Activated naive CD4-positive, alpha-beta T cell treated with anti-CD3 and anti-CD28 coated beads for 36 hours (primary cell): Measurements from ENCODE around the gene FCHO1. TPM values are rescaled to one million over a fixed set of nuclear protein-coding genes. Genes with fewer than 3 reads are reported as not detected.
"Not testable (repeated sequence)": the region's sequence is repeated elsewhere in the genome, so short reads cannot be mapped to it uniquely, and the experiment has no call there.

Source experiments
- CTCF ChIA-PET: fragments of 350-600 bp; sonication (Branson Sonifier 250); formaldehyde crosslinking; loops from one replicate; lab custom pipeline; 2021; ENCODE audit warnings: antibody characterized with exemption; lab: Charles Lee
- DNase-seq: peaks from one replicate; pipeline ENCODE4 v3.0.0-alpha.2; 2020
- H3K27ac Mint-ChIP-seq: one replicate; pipeline ENCODE4 v1.8.0; 2021; ENCODE audit warnings: mild to moderate bottlenecking, mixed read lengths
- H3K27me3 Mint-ChIP-seq: one replicate; pipeline ENCODE4 v1.8.0; 2021; ENCODE audit warnings: low read depth, mixed read lengths
- H3K36me3 Mint-ChIP-seq: one replicate; pipeline ENCODE4 v1.8.0; 2021; ENCODE audit warnings: low read depth, mixed read lengths
- H3K4me1 Mint-ChIP-seq: one replicate; pipeline ENCODE4 v1.8.0; 2021; ENCODE audit warnings: low read depth, mixed read lengths
- H3K4me3 Mint-ChIP-seq: one replicate; pipeline ENCODE4 v1.8.0; 2021; ENCODE audit warnings: mild to moderate bottlenecking, moderate library complexity, mixed read lengths
- H3K9me3 Mint-ChIP-seq: one replicate; pipeline ENCODE4 v1.8.0; 2021; ENCODE audit warnings: mixed read lengths
- intact Hi-C: fragments of 100-400 bp; cut with micrococcal nuclease; formaldehyde crosslinking; loops from one replicate; pipeline ENCODE4 v1.15.1; 2023
- total RNA-seq, 2 experiments: library from RNA; stranded (reverse); gene quantifications; one replicate each; pipeline ENCODE4 v1.2.3, GENCODE V29; 2021

FCHO1 gene
- total RNA-seq, 2 experiments from 2014 or later = 48.9 to 56.8 TPM

DNA sequence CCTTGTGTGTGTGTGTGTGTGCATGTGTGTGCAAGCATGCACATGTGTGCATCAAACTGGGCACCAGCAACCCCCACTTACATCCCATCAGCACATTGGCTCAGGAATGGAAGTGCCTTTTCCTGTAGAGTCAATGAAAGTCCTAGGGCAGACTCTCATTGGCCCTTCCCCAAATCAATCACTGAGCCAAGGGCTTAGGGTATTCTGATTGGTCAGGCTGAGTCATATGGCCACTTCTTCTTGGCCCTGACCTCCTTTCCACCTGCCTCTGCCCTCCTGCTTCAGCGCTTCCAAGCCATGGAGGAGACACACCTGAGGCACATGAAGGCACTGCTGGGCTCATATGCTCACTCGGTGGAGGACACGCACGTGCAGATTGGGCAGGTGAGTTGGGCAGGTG is 20.9 kb downstream of the FCHO1 start:
- peaks cover 32% of the 10 kb centered on the region for H3K36me3 Mint-ChIP-seq
- peaks cover 4% of the 10 kb centered on the region for H3K4me1 Mint-ChIP-seq
- intact Hi-C loops = no loop called here
- H3K27me3 Mint-ChIP-seq = no peaks in the 10 kb centered on the region
- no peak overlapping the region for H3K4me3 Mint-ChIP-seq
- H3K9me3 Mint-ChIP-seq = no peaks in the 10 kb centered on the region
- CTCF ChIA-PET = no interaction called here
- H3K27ac Mint-ChIP-seq = no peak overlapping the region
- no peak for DNase-seq

DNA sequence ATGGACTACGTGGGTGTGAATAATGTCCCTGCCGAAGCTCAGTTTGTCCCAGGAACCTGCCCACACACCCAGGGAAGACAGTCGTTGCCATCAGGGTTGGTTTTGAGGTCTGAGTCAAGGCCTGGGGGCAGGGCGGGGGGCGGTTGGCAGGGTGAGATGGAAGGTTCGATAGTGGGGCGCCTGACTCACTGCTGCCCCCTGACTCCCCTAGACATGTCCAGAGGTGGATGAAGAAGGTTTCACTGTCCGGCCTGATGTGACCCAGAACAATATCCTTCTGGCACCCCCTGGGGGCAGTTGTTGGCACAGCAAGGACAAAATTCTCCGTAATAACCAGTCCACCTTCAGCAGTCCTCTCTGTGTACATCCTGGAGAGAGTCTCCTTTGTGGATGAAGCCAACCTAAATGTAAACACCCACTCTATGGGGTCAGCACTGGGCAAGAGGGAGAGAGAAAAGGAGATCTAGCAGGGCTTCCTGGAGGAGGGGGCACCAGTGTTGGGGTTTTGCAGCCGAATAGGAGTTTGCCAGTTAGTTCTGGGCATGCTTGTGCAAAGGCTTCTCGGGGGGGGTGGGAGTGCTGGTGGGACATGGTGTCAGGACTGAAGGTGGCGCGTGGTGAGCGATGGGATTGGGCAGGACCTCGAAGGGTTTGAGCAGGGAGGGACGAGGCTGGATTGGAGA is 24.1 kb downstream of the FCHO1 start:
- H3K27me3 Mint-ChIP-seq = no peaks in the 10 kb centered on the region
- H3K4me3 Mint-ChIP-seq = no peak overlapping the region
- H3K9me3 Mint-ChIP-seq = no peaks in the 10 kb centered on the region
- H3K27ac Mint-ChIP-seq = peak overlapping the region; percentile 69
- intact Hi-C loops = loop anchor here (2.0 kb wide), 2 partner anchors 29 to 71 kb away; no protein-coding TSS in a partner anchor
- H3K4me1 Mint-ChIP-seq = peaks cover 10% of the 10 kb centered on the region
- peak; percentile 51 for DNase-seq
- peaks cover 30% of the 10 kb centered on the region for H3K36me3 Mint-ChIP-seq
- CTCF ChIA-PET = interaction anchor here (0.7 to 3.0 kb wide), 9 partner anchors 9 to 86 kb away, joined by 3 to 13 read pairs (median 5); no protein-coding TSS in a partner anchor

DNA sequence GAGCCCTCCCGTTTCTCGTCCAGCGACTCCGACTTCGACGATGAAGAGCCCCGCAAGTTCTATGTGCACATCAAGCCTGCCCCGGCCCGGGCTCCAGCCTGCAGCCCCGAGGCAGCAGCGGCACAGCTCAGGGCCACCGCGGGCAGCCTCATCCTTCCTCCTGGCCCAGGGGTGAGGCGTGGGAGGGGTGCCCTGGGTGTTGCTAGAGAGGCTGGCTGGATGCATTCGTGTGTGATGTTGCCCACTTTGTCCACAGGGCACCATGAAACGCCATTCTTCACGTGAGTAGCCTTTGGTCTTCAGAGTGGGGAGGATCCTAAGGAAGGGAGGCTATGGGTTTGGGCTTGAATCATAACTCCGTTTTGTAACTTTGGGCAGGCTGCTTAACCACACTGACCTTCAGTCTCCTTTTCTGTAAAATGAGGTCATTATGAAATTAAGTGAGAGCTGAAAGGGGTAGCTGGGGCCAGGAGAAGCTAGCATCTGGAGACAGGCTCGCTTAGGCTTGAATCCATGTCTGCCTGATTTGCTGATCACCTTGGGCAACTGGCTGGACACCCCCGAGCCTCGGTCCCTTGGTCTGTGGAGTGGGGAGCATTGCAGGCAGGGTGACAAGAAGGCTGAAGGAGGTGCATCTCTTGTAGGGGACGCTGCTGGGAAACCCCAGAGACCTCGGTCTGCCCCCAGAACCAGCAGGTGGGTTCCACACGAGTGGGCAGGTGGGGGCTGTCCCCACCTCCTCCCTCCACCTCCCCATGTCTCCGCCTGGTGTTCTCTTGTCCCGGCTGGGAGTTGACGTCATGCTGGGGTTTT is 24.9 kb downstream of the FCHO1 start:
- DNase-seq = no peak
- Mint-ChIP-seq H3K4me1 (peaks cover 10% of the 10 kb centered on the region), H3K27me3 (no peaks in the 10 kb centered on the region), H3K9me3 (no peaks in the 10 kb centered on the region), H3K36me3 (peaks cover 25% of the 10 kb centered on the region), H3K27ac (no peak overlapping the region), H3K4me3 (no peak overlapping the region)
- CTCF ChIA-PET = interaction anchor here (0.6 to 3.0 kb wide), 6 partner anchors 10 to 131 kb away, joined by 3 to 12 read pairs (median 3); no protein-coding TSS in a partner anchor
- intact Hi-C loops = loop anchor here (2.0 kb wide), 2 partner anchors 29 to 71 kb away; no protein-coding TSS in a partner anchor

DNA sequence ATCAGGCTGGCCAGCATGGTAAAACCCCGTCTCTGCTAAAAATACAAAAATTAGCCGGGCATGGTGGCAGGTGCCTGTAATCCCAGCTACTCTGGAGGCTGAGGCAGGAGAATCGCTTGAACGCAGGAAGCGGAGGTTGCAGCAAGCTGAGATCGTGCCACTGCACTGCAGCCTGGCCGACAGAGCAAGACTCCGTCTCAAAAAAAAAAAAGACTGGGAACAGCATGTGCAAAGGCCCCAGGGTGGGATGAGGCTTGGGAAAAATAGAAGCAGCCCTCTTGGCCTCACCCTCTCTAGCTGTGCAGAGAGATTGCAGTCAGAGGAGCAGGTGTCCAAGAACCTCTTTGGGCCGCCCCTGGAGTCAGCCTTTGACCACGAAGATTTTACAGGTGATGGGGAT is 26.6 kb downstream of the FCHO1 start:
- CTCF ChIA-PET = interaction anchor here (0.7 kb wide), 1 partner anchor 23 kb away, joined by 3 read pairs; no protein-coding TSS in a partner anchor
- H3K27me3 Mint-ChIP-seq = not testable (repeated sequence)

DNA sequence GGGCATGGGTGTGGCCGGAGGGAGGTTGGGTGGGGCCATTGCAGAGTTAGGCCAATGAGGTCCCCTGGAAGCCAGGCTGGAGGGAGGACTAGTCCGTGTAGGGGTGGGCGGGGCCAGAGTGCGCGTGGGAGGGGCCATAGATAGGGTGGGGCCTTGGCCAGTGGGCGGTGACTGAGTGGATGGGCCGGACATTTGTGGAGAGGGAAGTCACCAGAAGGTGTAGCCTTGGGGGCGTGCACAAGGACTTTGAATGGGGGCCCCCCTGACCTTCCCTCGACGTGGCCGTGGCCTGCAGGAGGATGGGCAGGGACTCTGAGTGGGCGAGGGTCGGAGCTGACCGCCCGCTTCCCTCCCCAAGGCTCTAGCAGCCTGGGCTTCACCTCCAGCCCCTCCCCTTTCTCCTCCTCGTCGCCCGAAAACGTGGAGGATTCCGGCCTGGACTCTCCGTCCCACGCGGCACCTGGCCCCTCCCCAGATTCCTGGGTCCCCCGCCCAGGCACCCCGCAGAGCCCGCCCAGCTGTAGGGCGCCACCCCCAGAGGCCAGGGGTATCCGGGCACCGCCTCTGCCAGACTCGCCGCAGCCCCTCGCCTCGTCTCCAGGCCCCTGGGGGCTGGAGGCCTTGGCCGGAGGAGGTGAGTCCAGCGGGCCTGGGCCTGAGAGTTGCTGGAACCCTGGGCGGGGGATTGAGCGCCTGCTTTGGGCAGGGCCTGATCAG is 27.1 kb downstream of the FCHO1 start:
- peak; percentile 64 for DNase-seq
- Mint-ChIP-seq H3K27me3 (no peaks in the 10 kb centered on the region), H3K36me3 (peaks cover 24% of the 10 kb centered on the region), H3K4me1 (peaks cover 10% of the 10 kb centered on the region), H3K9me3 (no peaks in the 10 kb centered on the region), H3K4me3 (no peak overlapping the region), H3K27ac (no peak overlapping the region)
- CTCF ChIA-PET = no interaction called here
- intact Hi-C loops = no loop called here

More for the DNA sequence above, 26.6 kb downstream of the FCHO1 start:
- H3K9me3 Mint-ChIP-seq, H3K27ac Mint-ChIP-seq, H3K4me3 Mint-ChIP-seq, H3K4me1 Mint-ChIP-seq, DNase-seq, intact Hi-C loops: not testable (repeated sequence)
- peaks cover 26% of the 10 kb centered on the region for H3K36me3 Mint-ChIP-seq

DNA sequence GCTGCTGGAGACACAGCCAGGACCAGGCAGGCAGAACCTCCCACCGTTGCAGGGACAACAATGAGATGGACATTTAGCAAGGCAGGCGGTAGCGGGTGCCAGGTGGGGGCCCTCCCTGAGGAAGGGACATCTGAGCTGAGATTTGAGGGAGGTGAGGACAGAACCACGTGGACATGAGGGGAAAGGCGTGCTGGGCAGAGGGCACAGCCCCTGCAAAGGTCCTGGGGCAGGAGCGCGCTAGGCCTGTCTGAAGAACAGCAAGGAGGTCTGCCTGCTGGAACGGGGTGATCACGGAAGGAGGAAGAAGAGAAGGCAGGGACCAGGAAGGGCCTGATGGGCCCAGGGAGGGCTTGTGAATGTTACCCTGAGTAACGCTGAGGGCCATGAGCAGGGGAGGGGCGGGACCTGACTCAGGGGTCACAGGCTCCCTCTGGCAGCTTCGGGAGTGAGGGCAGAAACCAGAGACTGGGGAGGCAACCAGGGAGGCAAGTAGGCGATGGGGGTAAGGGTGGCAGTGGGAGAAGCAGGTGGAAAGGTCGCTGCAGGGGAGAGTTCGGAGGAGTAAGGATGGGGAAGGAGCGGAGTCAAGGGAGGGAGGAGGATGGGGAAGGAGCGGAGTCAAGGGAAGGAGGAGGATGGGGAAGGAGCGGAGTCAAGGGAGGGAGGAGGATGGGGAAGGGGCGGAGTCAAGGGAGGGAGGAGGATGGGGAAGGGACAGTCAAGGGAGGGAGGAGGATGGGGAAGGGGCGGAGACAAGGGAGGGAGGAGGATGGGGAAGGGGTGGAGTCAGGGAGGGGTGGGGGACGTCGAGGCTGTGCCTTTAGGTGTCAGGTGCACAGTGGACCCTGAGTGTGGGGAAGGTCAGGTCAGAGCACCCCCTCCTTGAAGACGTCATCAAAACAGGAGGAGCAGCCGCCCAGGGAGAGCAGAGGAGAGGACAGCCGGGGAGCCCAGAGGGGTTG is 28.0 kb downstream of the FCHO1 start:
- no peak for DNase-seq
- no peak overlapping the region for H3K27ac Mint-ChIP-seq
- no peak overlapping the region for H3K4me3 Mint-ChIP-seq
- peaks cover 16% of the 10 kb centered on the region for H3K4me1 Mint-ChIP-seq
- no peaks in the 10 kb centered on the region for H3K27me3 Mint-ChIP-seq
- H3K36me3 Mint-ChIP-seq = peaks cover 22% of the 10 kb centered on the region
- no peaks in the 10 kb centered on the region for H3K9me3 Mint-ChIP-seq
- intact Hi-C loops = no loop called here
- CTCF ChIA-PET = no interaction called here

DNA sequence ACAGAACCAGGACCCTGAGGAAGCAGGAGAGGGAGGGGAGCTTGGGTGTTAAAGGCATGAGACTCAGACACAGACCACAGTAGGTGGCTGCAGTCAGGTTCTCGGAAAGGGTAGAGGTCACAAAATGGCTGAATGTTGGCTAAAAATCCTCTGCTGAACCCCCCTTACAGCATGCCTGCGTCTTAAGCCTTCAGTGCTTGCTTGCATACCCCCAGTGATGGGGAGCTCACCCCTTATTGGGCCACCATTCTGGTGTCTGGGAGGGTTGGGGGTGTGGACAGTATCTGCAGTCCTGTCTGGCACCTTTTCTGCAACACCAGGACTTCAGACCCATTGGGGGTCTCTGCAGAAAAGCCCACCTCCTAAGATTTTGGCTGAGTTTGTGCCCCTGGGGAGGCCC is 29.5 kb downstream of the FCHO1 start:
- Mint-ChIP-seq H3K27ac (no peak overlapping the region), H3K4me1 (peaks cover 14% of the 10 kb centered on the region), H3K36me3 (peaks cover 24% of the 10 kb centered on the region), H3K27me3 (no peaks in the 10 kb centered on the region), H3K4me3 (no peak overlapping the region), H3K9me3 (no peaks in the 10 kb centered on the region)
- CTCF ChIA-PET = interaction anchor here (0.7 to 1.0 kb wide), 2 partner anchors 76 to 112 kb away, joined by 3 to 4 read pairs; no protein-coding TSS in a partner anchor
- intact Hi-C loops = no loop called here
- DNase-seq = no peak

DNA sequence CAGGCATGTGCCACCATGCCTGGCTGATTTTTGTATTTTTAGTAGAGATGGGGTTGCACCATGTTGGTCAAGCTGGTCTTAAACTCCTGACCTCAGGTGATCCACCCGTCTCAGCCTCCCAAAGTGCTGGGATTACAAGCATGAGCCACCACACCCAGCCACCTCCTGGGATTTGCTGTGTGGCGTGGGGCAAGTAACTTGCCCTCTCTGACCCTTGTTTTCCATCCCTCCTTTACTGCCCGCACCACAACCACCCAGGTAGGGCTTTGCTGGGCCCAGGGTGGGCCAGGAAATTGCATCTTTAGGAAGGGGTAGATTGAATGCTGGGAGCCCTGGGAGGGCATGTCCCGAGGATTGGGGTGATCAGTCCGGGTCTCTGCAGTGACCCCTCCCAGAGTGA is 32.4 kb downstream of the FCHO1 start:
- CTCF ChIA-PET = interaction anchor here (0.6 to 3.0 kb wide), 11 partner anchors 9 to 96 kb away, joined by 3 to 18 read pairs (median 4); partner anchors contain the start of genes B3GNT3 and RPL18A
- not testable (repeated sequence) for H3K27ac Mint-ChIP-seq

DNA sequence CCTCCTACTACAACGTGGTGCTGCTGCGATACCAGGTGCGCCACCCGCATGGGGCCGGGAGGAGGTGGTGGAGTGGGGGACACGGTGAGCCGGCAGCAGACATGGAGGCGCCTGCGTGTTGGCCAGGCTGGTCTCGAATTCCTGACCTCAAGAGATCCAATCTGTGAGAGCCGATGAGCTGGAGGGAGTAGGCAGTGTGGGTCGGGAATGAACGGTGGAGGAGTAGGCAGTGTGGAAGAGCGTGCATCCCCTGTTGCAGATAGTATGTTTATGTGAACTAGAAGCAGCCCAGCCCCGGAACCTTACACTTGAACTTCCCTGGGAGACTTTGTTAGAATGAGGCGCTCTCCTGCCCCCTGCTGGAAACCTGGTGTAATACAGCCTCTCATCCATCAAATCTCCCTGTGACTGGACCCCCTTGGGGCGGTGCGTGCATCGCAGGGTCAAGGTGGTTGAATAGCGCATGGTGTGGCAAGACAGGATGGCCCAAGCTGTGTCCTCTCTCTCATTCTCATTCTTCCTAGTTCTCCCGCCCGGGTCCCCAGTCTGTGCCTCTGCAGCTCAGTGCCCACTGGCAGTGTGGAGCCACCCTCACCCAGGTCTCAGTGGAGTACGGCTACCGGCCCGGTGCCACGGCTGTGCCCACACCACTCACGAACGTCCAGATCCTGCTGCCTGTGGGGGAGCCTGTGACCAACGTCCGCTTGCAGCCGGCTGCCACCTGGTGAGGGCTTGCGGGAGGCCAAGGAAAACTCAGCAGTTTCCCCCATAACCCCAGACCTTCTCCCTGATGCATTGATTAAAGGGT is 33.1 kb downstream of the FCHO1 start:
- Mint-ChIP-seq H3K4me1 (peaks cover 12% of the 10 kb centered on the region), H3K27me3 (no peaks in the 10 kb centered on the region), H3K9me3 (no peaks in the 10 kb centered on the region), H3K4me3 (no peak overlapping the region), H3K27ac (no peak overlapping the region), H3K36me3 (peaks cover 33% of the 10 kb centered on the region)
- intact Hi-C loops = loop anchor here (1.0 to 2.0 kb wide), 3 partner anchors 71 to 148 kb away; partner anchors contain the start of gene CCDC124
- peak; percentile 88 for DNase-seq
- CTCF ChIA-PET = interaction anchor here (0.6 to 3.0 kb wide), 13 partner anchors 10 to 91 kb away, joined by 3 to 18 read pairs (median 4); partner anchors contain the start of genes B3GNT3 and SLC5A5

More for the DNA sequence above, 32.4 kb downstream of the FCHO1 start:
- not testable (repeated sequence) for H3K9me3 Mint-ChIP-seq, H3K27me3 Mint-ChIP-seq, DNase-seq, H3K4me3 Mint-ChIP-seq
- Mint-ChIP-seq H3K4me1 (peaks cover 12% of the 10 kb centered on the region), H3K36me3 (peaks cover 33% of the 10 kb centered on the region)
- intact Hi-C loops = loop anchor here (1.0 to 2.0 kb wide), 3 partner anchors 72 to 149 kb away; partner anchors contain the start of gene CCDC124

DNA sequence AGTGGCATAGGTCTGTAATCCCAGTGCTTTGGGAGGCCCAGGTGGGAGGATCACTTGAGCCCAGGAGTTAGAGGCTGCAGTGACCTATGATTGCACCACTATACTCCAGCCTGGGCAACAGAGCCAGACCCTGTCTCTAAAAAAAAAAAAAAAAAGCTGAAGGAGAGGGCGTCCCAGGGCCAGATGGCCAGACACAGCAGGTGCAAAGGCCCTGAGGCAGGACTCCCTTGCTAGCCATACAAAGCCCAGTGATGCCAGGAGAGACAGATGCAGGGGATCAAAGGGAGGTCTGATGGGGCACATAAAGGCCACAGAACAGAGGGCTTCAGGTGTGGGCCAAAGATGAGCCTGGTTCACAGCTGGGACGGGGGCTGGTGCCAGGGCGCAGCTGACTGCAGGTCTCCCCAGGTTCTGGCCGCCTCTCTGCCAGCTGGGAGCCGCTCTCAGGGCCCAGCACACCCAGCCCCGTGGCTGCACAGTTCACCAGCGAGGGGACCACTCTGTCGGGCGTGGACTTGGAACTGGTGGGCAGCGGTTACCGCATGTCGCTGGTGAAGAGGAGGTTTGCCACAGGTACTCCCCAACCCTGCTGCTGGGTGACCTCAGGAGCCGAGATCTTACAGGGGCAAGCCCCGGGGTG is 36.1 kb downstream of the FCHO1 start:
- DNase-seq = no peak
- intact Hi-C loops = no loop called here
- H3K9me3 Mint-ChIP-seq = no peaks in the 10 kb centered on the region
- H3K4me3 Mint-ChIP-seq = no peak overlapping the region
- no peaks in the 10 kb centered on the region for H3K27me3 Mint-ChIP-seq
- no peak overlapping the region for H3K27ac Mint-ChIP-seq
- peaks cover 30% of the 10 kb centered on the region for H3K4me1 Mint-ChIP-seq
- CTCF ChIA-PET = interaction anchor here (0.6 kb wide), 1 partner anchor 17 kb away, joined by 5 read pairs; no protein-coding TSS in a partner anchor
- peaks cover 26% of the 10 kb centered on the region for H3K36me3 Mint-ChIP-seq
